GM21576 (cell line): ENCODE measurements around the gene PRR20G.
"Not testable (repeated sequence)": the region's sequence is repeated elsewhere in the genome, so short reads cannot be mapped to it uniquely, and the experiment has no call there.

Experiments used
- ATAC-seq: cut with Tn5 transposase; IDR thresholded peaks from one replicate; pipeline ENCODE4 v1.9.1; 2021; ENCODE audit warnings: mild to moderate bottlenecking, moderate library complexity; ENCODE audit not compliant: unreplicated experiment

PRR20G gene

GRCh38 chr3:127304121-127304744, 16.4 kb upstream of the PRR20G start:
- ATAC-seq, result no peak

GRCh38 chr3:127299276-127299675, 11.4 kb upstream of the PRR20G start:
- ATAC-seq, result no peak

- ATAC-seq, result no peak
Measured at GRCh38 chr3:127296959-127297358, 9.1 kb upstream of the PRR20G start.

GRCh38 chr3:127296166-127296565, 8.3 kb upstream of the PRR20G start:
- no peak for ATAC-seq

- not testable (repeated sequence) for ATAC-seq
Measured at GRCh38 chr3:127293650-127294049, 5.8 kb upstream of the PRR20G start.

- no peak for ATAC-seq
Measured at GRCh38 chr3:127291611-127292010, 3.8 kb upstream of the PRR20G start.

GRCh38 chr3:127291114-127291513, 3.3 kb upstream of the PRR20G start:
- ATAC-seq, result no peak

- no peak for ATAC-seq
Measured at GRCh38 chr3:127289706-127290575, 2.1 kb upstream of the PRR20G start.

- ATAC-seq, result no peak
Measured at GRCh38 chr3:127288921-127289705, 1.3 kb upstream of the PRR20G start.

GRCh38 chr3:127288343-127288742, 497 bp upstream of the PRR20G start:
- ATAC-seq, result no peak

GRCh38 chr3:127286571-127287140, 1.2 kb downstream of the PRR20G start:
- no peak for ATAC-seq

GRCh38 chr3:127284258-127284657, 3.6 kb downstream of the PRR20G start:
- ATAC-seq, result no peak

GRCh38 chr3:127277561-127277960, 10.3 kb downstream of the PRR20G start:
- no peak for ATAC-seq

GRCh38 chr3:127276995-127277394, 10.9 kb downstream of the PRR20G start:
- no peak for ATAC-seq

GRCh38 chr3:127276396-127276795, 11.4 kb downstream of the PRR20G start:
- no peak for ATAC-seq

GRCh38 chr3:127275287-127275781, 12.5 kb downstream of the PRR20G start:
- no peak for ATAC-seq

GRCh38 chr3:127274200-127274760, 13.6 kb downstream of the PRR20G start:
- ATAC-seq, result no peak

- no peak for ATAC-seq
Measured at GRCh38 chr3:127273206-127273605, 14.6 kb downstream of the PRR20G start.

GRCh38 chr3:127266186-127266585, 21.7 kb downstream of the PRR20G start:
- ATAC-seq, result no peak

GRCh38 chr3:127265581-127265981, 22.3 kb downstream of the PRR20G start:
- ATAC-seq, result no peak
